Astrocyte (in vitro differentiated cells and primary cell): ENCODE measurements around the gene RAB8B.

Experiments
- CTCF ChIP-seq: IDR thresholded peaks from 2 replicates; pipeline ENCODE4 v1.5.1; 2011; ENCODE audit warnings: low read depth, mild to moderate bottlenecking, inconsistent platforms, low read length, moderate library complexity; ENCODE audit not compliant: insufficient read depth
- EZH2 ChIP-seq: IDR thresholded peaks from 2 replicates; pipeline ENCODE4 v1.6.1; 2012; ENCODE audit warnings: mild to moderate bottlenecking, low read length, inconsistent platforms; ENCODE audit not compliant: insufficient read depth

- TF ChIP-seq CTCF (no peak), EZH2 (no peak)
Observed at GRCh38 chr15:63274427-63274826, 85.0 kb downstream of the RAB8B start.
